Measurements from ENCODE around the gene UQCR10. TPM values are rescaled to one million over a fixed set of nuclear protein-coding genes. Genes with fewer than 3 reads are reported as not detected.

UQCR10 gene
- total RNA-seq, 2 donors from 2014 or later, result 92.8 to 124 TPM

GRCh38 chr22:29737251-29738117 is 29.7 kb upstream of the UQCR10 start:
- DNase-seq (ENCODE audit: low spot score), result no peak
- WGBS, result 88% methylated on average over 22 of the region's 22 CpGs
- H3K4me3 ChIP-seq, result no peak overlapping the region
- TF ChIP-seq POLR2A (IDR thresholded peaks at IDR 0.05) (no peak), POLR2AphosphoS5 (IDR thresholded peaks at IDR 0.05) (no peak), CTCF (IDR thresholded peaks at IDR 0.05) (no peak)
- H3K9me3 ChIP-seq, result no peaks in the 10 kb centered on the region
- H3K27me3 ChIP-seq (replicated peaks; ENCODE audit: insufficient read depth), result no peaks in the 10 kb centered on the region
- H3K36me3 ChIP-seq, result no peaks in the 10 kb centered on the region
- no peaks in the 10 kb centered on the region for H3K4me1 ChIP-seq (replicated peaks)
- intact Hi-C loops (cut with DNase I), result no loop called here
- H3K27ac ChIP-seq, result no peak overlapping the region

GRCh38 chr22:29738118-29738815 is 28.9 kb upstream of the UQCR10 start:
- no peak overlapping the region for H3K27ac ChIP-seq
- no peak for DNase-seq (ENCODE audit: low spot score)
- no peaks in the 10 kb centered on the region for H3K27me3 ChIP-seq (replicated peaks; ENCODE audit: insufficient read depth)
- H3K36me3 ChIP-seq, result no peaks in the 10 kb centered on the region
- no peaks in the 10 kb centered on the region for H3K4me1 ChIP-seq (replicated peaks)
- no peak overlapping the region for H3K4me3 ChIP-seq
- intact Hi-C loops (cut with DNase I), result no loop called here
- 87% methylated on average over 15 of the region's 15 CpGs for WGBS
- no peaks in the 10 kb centered on the region for H3K9me3 ChIP-seq
- no peak for TF ChIP-seq POLR2A (IDR thresholded peaks at IDR 0.05)
- TF ChIP-seq POLR2AphosphoS5 (IDR thresholded peaks at IDR 0.05), result no peak
- no peak for TF ChIP-seq CTCF (IDR thresholded peaks at IDR 0.05)

GRCh38 chr22:29739346-29739875 is 27.8 kb upstream of the UQCR10 start:
- intact Hi-C loops (cut with DNase I), result no loop called here
- no peaks in the 10 kb centered on the region for H3K9me3 ChIP-seq
- DNase-seq (ENCODE audit: low spot score), result no peak
- H3K36me3 ChIP-seq, result no peaks in the 10 kb centered on the region
- 92% methylated on average over 17 of the region's 17 CpGs for WGBS
- no peaks in the 10 kb centered on the region for H3K4me1 ChIP-seq (replicated peaks)
- H3K4me3 ChIP-seq, result no peak overlapping the region
- no peak overlapping the region for H3K27ac ChIP-seq
- no peak for TF ChIP-seq CTCF (IDR thresholded peaks at IDR 0.05)
- no peak for TF ChIP-seq POLR2AphosphoS5 (IDR thresholded peaks at IDR 0.05)
- TF ChIP-seq POLR2A (IDR thresholded peaks at IDR 0.05), result no peak
- H3K27me3 ChIP-seq (replicated peaks; ENCODE audit: insufficient read depth), result no peaks in the 10 kb centered on the region

- Histone ChIP-seq H3K4me3 (no peak overlapping the region), H3K36me3 (no peaks in the 10 kb centered on the region), H3K27me3 (replicated peaks; ENCODE audit: insufficient read depth) (no peaks in the 10 kb centered on the region), H3K27ac (no peak overlapping the region), H3K9me3 (no peaks in the 10 kb centered on the region), H3K4me1 (replicated peaks) (no peaks in the 10 kb centered on the region)
- 97% methylated on average over 5 of the region's 5 CpGs for WGBS
- DNase-seq (ENCODE audit: low spot score), result no peak
- TF ChIP-seq POLR2AphosphoS5 (IDR thresholded peaks at IDR 0.05) (no peak), POLR2A (IDR thresholded peaks at IDR 0.05) (no peak), CTCF (IDR thresholded peaks at IDR 0.05) (no peak)
- intact Hi-C loops (cut with DNase I), result no loop called here
Measured at GRCh38 chr22:29740216-29740615, 27.0 kb upstream of the UQCR10 start.
